Gastroesophageal sphincter (tissue), 4 donors: ENCODE measurements around the gene TEKT5. TPM values are rescaled to one million over a fixed set of nuclear protein-coding genes. Genes with fewer than 3 reads are reported as not detected.
A peak's percentile ranks its signal among the peaks of the same experiment; 100 is the strongest.

Experiments
- ATAC-seq: fragments of 150-250 bp; one replicate; pipeline ENCODE4 v1.9.1; 2016; ENCODE audit warnings: mild to moderate bottlenecking, moderate library complexity
- H3K27ac ChIP-seq, 4 donors: fragments of 200-600 bp; sonication (generic) in 3 of 4; 1 replicate in 3 of 4; 2 replicates in 1 of 4; pipeline ENCODE4 v1.5.1; 2016 to 2019
- H3K27me3 ChIP-seq: fragments of 200-600 bp; sonication (generic); one replicate; pipeline ENCODE4 v1.5.1; 2019
- H3K36me3 ChIP-seq, 2 donors: fragments of 200-600 bp; sonication (generic); one replicate each; pipeline ENCODE4 v1.5.1; 2019; ENCODE audit warnings: control low read depth in 1 of 2
- H3K4me1 ChIP-seq, 3 donors: fragments of 200-600 bp; sonication (generic); 1 replicate in 2 of 3; 2 replicates in 1 of 3; pipeline ENCODE4 v1.5.1; 2016 to 2019; ENCODE audit warnings: control low read depth in 2 of 3
- H3K4me3 ChIP-seq, 2 donors: fragments of 200-600 bp; sonication (generic); one replicate each; pipeline ENCODE4 v1.5.1; 2019; ENCODE audit warnings: mild to moderate bottlenecking in 1 of 2, moderate library complexity in 1 of 2
- H3K9me3 ChIP-seq, 3 donors: fragments of 200-600 bp; sonication (generic); one replicate each; pipeline ENCODE4 v1.5.1; 2017 to 2019; ENCODE audit warnings: control low read depth in 2 of 3
- CTCF ChIP-seq, 4 experiments: fragments of 200-600 bp in 2 of 4; fragments of 450-650 bp in 2 of 4; sonication (generic) in 1 of 4; IDR thresholded peaks; one replicate each; pipeline ENCODE4 v1.5.1; 2017 to 2019; ENCODE audit warnings: antibody characterized with exemption in 4 of 4, mild to moderate bottlenecking in 2 of 4, moderate library complexity in 2 of 4
- EP300 ChIP-seq: sonication (generic); formaldehyde crosslinking; IDR thresholded peaks from one replicate; pipeline ENCODE4 v1.6.1; 2017; ENCODE audit warnings: antibody characterized with exemption, mild to moderate bottlenecking
- POLR2A ChIP-seq, 2 donors: fragments of 450-650 bp; IDR thresholded peaks; one replicate each; pipeline ENCODE4 v1.6.1; 2017; ENCODE audit warnings: antibody characterized with exemption in 2 of 2, mild to moderate bottlenecking in 2 of 2, moderate library complexity in 1 of 2
- POLR2AphosphoS5 ChIP-seq: sonication (generic); formaldehyde crosslinking; IDR thresholded peaks from one replicate; pipeline ENCODE4 v1.6.1; 2017; ENCODE audit warnings: antibody characterized with exemption
- WGBS, 2 donors: methylation state at CpG; one replicate each; pipeline ENCODE4 v1.1.5; 2018; ENCODE audit warnings: low coverage in 1 of 2; 5-methylcytosine and 5-hydroxymethylcytosine counted together
- total RNA-seq, 4 donors: library from RNA; depleted of rRNA; stranded (reverse); fragments of >200 nt; gene quantifications; one replicate each; pipeline ENCODE4 v1.1.0, GENCODE V29; 2016

TEKT5 gene
- total RNA-seq, 4 donors from 2014 or later: 0.19 TPM; not detected in 3

- H3K36me3 ChIP-seq: no peaks in the 10 kb centered on the region
- no peak for ATAC-seq
- no peaks in the 10 kb centered on the region for H3K4me1 ChIP-seq
- TF ChIP-seq POLR2A (IDR thresholded peaks at IDR 0.05): no peak
- TF ChIP-seq POLR2AphosphoS5: no peak
- TF ChIP-seq CTCF (IDR thresholded peaks at IDR 0.05): no peak
- no peak for TF ChIP-seq EP300
- no peak overlapping the region for H3K27ac ChIP-seq
- no peak overlapping the region for H3K4me3 ChIP-seq
- WGBS, 2 donors: 60 to 74% methylated on average over 3 to 5 of the region's 5 CpGs
- no peaks in the 10 kb centered on the region for H3K9me3 ChIP-seq
- peaks cover 6% of the 10 kb centered on the region for H3K27me3 ChIP-seq
Observed at GRCh38 chr16:10589109-10589508, 105.6 kb downstream of the TEKT5 start.

GRCh38 chr16:10587622-10588021 is 107.1 kb downstream of the TEKT5 start:
- no peaks in the 10 kb centered on the region for H3K4me1 ChIP-seq
- no peak for ATAC-seq
- whole genome bisulfite sequencing, 2 donors: 64% methylated on average over 2 of the region's 2 CpGs; no CpG with 5 or more reads in 1 of the 2 donors
- no peaks in the 10 kb centered on the region for H3K36me3 ChIP-seq
- no peaks in the 10 kb centered on the region for H3K9me3 ChIP-seq
- TF ChIP-seq CTCF (IDR thresholded peaks at IDR 0.05): no peak
- TF ChIP-seq EP300: no peak
- TF ChIP-seq POLR2AphosphoS5: no peak
- no peak overlapping the region for H3K27ac ChIP-seq
- no peak overlapping the region for H3K4me3 ChIP-seq
- peaks cover 6% of the 10 kb centered on the region for H3K27me3 ChIP-seq

GRCh38 chr16:10584981-10585438 is 109.7 kb downstream of the TEKT5 start:
- Histone ChIP-seq H3K36me3 (no peaks in the 10 kb centered on the region), H3K4me1 (peaks cover 0 to 16% (median 9%) of the 10 kb centered on the region in 3 donors), H3K27ac (no peak overlapping the region), H3K4me3 (no peak overlapping the region), H3K27me3 (peaks cover 6% of the 10 kb centered on the region), H3K9me3 (no peaks in the 10 kb centered on the region)
- TF ChIP-seq CTCF (IDR thresholded peaks at IDR 0.05) (no peak), POLR2AphosphoS5 (no peak), EP300 (no peak), POLR2A (IDR thresholded peaks at IDR 0.05) (no peak)
- 46 to 83% methylated on average over 1 to 4 of the region's 5 CpGs for WGBS, 2 donors
- ATAC-seq: no peak

GRCh38 chr16:10583269-10583668 is 111.5 kb downstream of the TEKT5 start:
- no peak for ATAC-seq
- 80 to 96% methylated on average over 3 to 4 of the region's 4 CpGs for WGBS, 2 donors
- TF ChIP-seq POLR2AphosphoS5 (no peak), CTCF (IDR thresholded peaks at IDR 0.05) (no peak), EP300 (no peak)
- Histone ChIP-seq H3K36me3 (no peaks in the 10 kb centered on the region), H3K9me3 (no peaks in the 10 kb centered on the region), H3K27ac (no peak overlapping the region), H3K4me3 (no peak overlapping the region), H3K27me3 (peaks cover 6% of the 10 kb centered on the region), H3K4me1 (peaks cover 0 to 31% (median 17%) of the 10 kb centered on the region in 3 donors)

GRCh38 chr16:10581507-10581906 is 113.2 kb downstream of the TEKT5 start:
- ATAC-seq: no peak
- H3K36me3 ChIP-seq: no peaks in the 10 kb centered on the region
- H3K4me1 ChIP-seq: peaks cover 0 to 49% (median 35%) of the 10 kb centered on the region in 3 donors
- H3K27me3 ChIP-seq: no peaks in the 10 kb centered on the region
- H3K4me3 ChIP-seq: no peak overlapping the region
- no peaks in the 10 kb centered on the region for H3K9me3 ChIP-seq
- 25 to 33% methylated on average over 1 to 2 of the region's 2 CpGs for WGBS, 2 donors
- no peak for TF ChIP-seq POLR2AphosphoS5
- TF ChIP-seq EP300: no peak
- no peak for TF ChIP-seq POLR2A (IDR thresholded peaks at IDR 0.05)
- no peak for TF ChIP-seq CTCF (IDR thresholded peaks at IDR 0.05)
- peak overlapping the region in 3 of 4 donors; percentile 91 to 97 (median 95) for H3K27ac ChIP-seq
